ENCODE data around the gene ZNF513. TPM values are rescaled to one million over a fixed set of nuclear protein-coding genes. Genes with fewer than 3 reads are reported as not detected.
A peak's percentile ranks its signal among the peaks of the same experiment; 100 is the strongest.

ZNF513 gene
- total and polyA plus RNA-seq, 4 donors = 6.3 to 35.3 (median 24.5) TPM

DNA sequence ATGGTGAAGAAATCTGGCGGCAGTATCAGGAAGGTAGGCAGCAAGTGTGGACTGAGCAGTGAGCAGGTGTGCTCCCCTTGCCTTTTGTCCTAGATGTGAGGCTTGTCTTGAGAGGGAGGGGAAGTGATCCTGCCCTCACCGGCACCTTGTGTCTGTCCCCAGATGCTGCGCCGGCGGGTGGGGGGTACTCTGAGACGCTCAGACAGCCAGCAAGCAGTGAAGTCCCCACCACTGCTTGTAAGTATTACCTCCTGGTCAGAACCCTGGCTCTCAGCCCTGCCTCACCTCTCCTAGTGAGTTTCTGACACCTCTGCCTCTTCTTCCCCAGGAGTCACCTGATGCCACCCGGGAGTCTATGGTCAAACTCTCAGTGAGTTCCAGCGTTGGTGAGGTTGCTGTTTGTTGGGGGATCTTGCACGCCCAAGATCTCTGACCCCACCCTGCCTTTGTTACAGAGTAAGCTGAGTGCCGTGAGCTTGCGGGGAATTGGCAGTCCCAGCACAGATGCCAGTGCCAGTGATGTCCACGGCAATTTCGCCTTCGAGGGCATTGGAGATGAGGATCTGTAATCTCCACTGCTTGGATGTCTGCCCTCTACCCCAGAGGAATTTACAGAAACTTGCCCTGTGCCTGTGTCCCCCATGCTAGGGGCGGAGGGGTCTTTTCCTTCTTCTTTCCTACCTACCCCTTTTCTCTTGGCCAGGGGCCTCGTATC is 4.2 kb downstream of the ZNF513 start:
- peaks cover 35% of the 10 kb centered on the region for H3K4me1 ChIP-seq (ENCODE audit: control insufficient read depth, insufficient read depth, low read length)
- H3K36me3 ChIP-seq (ENCODE audit: control insufficient read depth, insufficient read depth, low read length) = peaks cover 66% of the 10 kb centered on the region
- WGBS (ENCODE audit: insufficient coverage) = 89% methylated on average over 15 of the region's 16 CpGs

DNA sequence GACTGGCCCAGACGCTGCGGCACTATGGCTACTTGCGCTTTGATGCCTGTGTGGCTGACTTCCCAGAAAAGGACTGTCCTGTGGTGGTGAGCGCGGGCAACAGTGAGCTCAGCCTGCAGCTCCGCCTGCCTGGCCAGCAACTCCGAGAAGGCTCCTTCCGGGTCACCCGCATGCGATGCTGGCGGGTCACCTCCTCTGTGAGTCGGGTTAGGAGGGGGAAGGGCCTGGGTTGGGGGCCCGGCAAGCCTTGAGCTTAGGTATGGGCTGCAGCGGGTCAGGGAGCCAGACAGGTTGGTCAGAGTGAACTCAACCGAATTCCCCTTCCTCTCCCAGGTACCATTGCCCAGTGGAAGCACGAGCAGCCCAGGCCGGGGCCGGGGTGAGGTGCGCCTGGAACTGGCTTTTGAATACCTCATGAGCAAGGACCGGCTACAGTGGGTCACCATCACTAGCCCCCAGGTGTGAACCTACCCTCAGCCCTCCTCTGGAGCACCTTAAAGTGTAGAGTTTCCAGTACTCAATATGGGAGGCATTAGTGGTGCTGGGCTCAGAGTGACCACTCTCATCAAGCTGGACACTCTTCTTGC is 4.9 kb downstream of the ZNF513 start:
- Histone ChIP-seq H3K4me1 (ENCODE audit: control insufficient read depth, insufficient read depth, low read length) (peaks cover 32% of the 10 kb centered on the region), H3K4me3 (ENCODE audit: low read depth, low read length) (no peak overlapping the region), H3K36me3 (ENCODE audit: control insufficient read depth, insufficient read depth, low read length) (peaks cover 60% of the 10 kb centered on the region), H3K27me3 (ENCODE audit: control insufficient read depth, insufficient read depth, low read length) (no peaks in the 10 kb centered on the region), H3K9me3 (ENCODE audit: control insufficient read depth, insufficient read depth, low read length) (no peaks in the 10 kb centered on the region), H3K27ac (ENCODE audit: low read depth, low read length) (no peak overlapping the region)
- 94% methylated on average over 18 of the region's 20 CpGs for WGBS (ENCODE audit: insufficient coverage)
- no peak for DNase-seq (ENCODE audit: low read depth in 4 of 6, low spot score in 6 of 6)

More for the DNA sequence above, 4.2 kb downstream of the ZNF513 start:
- Histone ChIP-seq H3K27ac (ENCODE audit: low read depth, low read length) (no peak overlapping the region), H3K4me3 (ENCODE audit: low read depth, low read length) (no peak overlapping the region), H3K27me3 (ENCODE audit: control insufficient read depth, insufficient read depth, low read length) (no peaks in the 10 kb centered on the region), H3K9me3 (ENCODE audit: control insufficient read depth, insufficient read depth, low read length) (no peaks in the 10 kb centered on the region)
- no peak for DNase-seq (ENCODE audit: low read depth in 4 of 6, low spot score in 6 of 6)

DNA sequence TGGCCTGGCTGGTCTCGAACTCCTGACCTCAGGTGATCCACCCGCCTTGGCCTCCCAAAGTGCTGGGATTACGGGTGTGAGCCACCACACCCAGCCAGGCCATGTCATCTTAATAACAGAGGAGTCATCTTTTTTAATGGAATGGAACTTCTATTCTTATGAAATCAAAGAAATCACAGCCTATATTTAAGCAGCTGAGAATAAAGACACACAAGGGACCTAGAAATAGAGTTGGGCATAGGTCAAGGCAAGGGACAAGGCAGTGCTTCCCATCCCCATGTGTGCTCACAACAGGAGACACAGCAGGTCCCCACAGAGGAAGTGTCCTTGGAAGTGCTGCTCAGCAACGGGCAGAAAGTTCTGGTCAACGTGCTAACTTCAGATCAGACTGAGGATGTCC is 7.0 kb downstream of the ZNF513 start:
- Histone ChIP-seq H3K27me3 (ENCODE audit: control insufficient read depth, insufficient read depth, low read length) (no peaks in the 10 kb centered on the region), H3K36me3 (ENCODE audit: control insufficient read depth, insufficient read depth, low read length) (peaks cover 64% of the 10 kb centered on the region), H3K9me3 (ENCODE audit: control insufficient read depth, insufficient read depth, low read length) (no peaks in the 10 kb centered on the region), H3K4me1 (ENCODE audit: control insufficient read depth, insufficient read depth, low read length) (peaks cover 35% of the 10 kb centered on the region), H3K27ac (ENCODE audit: low read depth, low read length) (no peak overlapping the region), H3K4me3 (ENCODE audit: low read depth, low read length) (no peak overlapping the region)
- DNase-seq (ENCODE audit: low read depth in 4 of 6, low spot score in 6 of 6) = no peak
- 79% methylated on average over 2 of the region's 5 CpGs for WGBS (ENCODE audit: insufficient coverage)

DNA sequence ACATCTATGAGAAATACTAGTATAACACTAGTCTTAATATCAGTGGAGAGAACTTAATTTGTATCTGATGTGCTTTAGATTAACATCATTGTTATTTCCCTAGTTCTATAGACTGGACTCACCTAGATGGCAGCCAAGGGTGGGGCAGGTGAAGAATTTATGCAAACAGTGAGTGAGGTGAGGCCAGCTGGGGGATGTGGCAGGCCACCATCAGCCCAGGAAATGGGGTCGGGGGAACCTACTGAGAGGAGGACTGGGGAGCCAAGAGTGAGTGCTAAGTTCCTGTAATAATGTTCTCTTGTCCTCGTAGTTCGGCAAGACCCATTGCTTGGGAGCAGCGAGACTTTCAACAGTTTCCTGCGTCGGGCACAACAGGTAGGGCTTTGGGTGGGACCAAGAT is 7.6 kb downstream of the ZNF513 start:
- no peak overlapping the region for H3K4me3 ChIP-seq (ENCODE audit: low read depth, low read length)
- no peak for DNase-seq (ENCODE audit: low read depth in 4 of 6, low spot score in 6 of 6)
- H3K27ac ChIP-seq (ENCODE audit: low read depth, low read length) = no peak overlapping the region
- H3K9me3 ChIP-seq (ENCODE audit: control insufficient read depth, insufficient read depth, low read length) = no peaks in the 10 kb centered on the region
- WGBS (ENCODE audit: insufficient coverage) = 95% methylated on average over 6 of the region's 6 CpGs
- peaks cover 63% of the 10 kb centered on the region for H3K36me3 ChIP-seq (ENCODE audit: control insufficient read depth, insufficient read depth, low read length)
- peaks cover 29% of the 10 kb centered on the region for H3K4me1 ChIP-seq (ENCODE audit: control insufficient read depth, insufficient read depth, low read length)
- no peaks in the 10 kb centered on the region for H3K27me3 ChIP-seq (ENCODE audit: control insufficient read depth, insufficient read depth, low read length)

DNA sequence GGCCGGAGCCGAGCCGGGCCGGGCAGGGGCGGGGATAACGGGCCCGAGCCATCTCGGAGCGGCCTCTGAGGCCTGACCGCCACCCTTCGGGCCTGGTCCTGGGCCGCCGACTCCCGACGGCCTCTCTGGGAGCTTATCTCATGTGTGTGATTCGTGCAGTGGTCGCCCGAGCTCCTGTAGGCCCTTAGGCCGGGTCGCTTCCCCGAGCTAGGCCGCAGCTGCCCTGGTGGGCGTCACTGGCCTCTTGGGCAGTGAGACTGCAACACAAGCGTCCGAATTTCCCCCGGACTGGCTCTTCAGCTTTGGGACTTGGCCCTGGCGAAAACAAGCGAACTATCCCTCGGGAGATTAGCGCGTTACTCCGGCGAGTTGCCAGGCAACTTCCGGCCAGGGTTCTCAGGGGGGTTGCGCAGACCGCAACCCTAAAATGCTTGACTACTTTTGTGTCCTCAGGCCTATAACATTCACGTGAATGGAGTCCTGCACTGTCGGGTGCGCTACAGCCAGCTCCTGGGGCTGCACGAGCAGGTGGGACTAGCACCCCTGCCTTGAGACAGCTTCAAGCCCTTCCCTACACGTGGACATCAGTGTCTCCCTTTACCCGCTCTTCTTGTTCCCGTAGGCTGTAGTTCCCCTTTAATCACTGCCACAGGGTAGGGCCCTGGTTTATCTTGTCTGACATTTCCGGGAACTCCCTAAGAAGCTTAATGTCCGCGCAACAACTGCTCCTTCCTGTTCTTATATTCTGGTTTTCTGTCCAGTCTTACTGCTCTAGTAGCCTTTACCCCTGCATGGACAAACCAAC is 9.5 kb downstream of the ZNF513 start:
- peaks cover 61% of the 10 kb centered on the region for H3K36me3 ChIP-seq (ENCODE audit: control insufficient read depth, insufficient read depth, low read length)
- no peaks in the 10 kb centered on the region for H3K9me3 ChIP-seq (ENCODE audit: control insufficient read depth, insufficient read depth, low read length)
- H3K27me3 ChIP-seq (ENCODE audit: control insufficient read depth, insufficient read depth, low read length) = no peaks in the 10 kb centered on the region
- peak overlapping the region; percentile 91 for H3K4me3 ChIP-seq (ENCODE audit: low read depth, low read length)
- peak in 1 of 6 donors; percentile 24 for DNase-seq (ENCODE audit: low read depth in 4 of 6, low spot score in 6 of 6)
- 3% methylated on average over 46 of the region's 46 CpGs for WGBS (ENCODE audit: insufficient coverage)
- H3K27ac ChIP-seq (ENCODE audit: low read depth, low read length) = peak overlapping the region; percentile 48
- H3K4me1 ChIP-seq (ENCODE audit: control insufficient read depth, insufficient read depth, low read length) = peaks cover 25% of the 10 kb centered on the region

DNA sequence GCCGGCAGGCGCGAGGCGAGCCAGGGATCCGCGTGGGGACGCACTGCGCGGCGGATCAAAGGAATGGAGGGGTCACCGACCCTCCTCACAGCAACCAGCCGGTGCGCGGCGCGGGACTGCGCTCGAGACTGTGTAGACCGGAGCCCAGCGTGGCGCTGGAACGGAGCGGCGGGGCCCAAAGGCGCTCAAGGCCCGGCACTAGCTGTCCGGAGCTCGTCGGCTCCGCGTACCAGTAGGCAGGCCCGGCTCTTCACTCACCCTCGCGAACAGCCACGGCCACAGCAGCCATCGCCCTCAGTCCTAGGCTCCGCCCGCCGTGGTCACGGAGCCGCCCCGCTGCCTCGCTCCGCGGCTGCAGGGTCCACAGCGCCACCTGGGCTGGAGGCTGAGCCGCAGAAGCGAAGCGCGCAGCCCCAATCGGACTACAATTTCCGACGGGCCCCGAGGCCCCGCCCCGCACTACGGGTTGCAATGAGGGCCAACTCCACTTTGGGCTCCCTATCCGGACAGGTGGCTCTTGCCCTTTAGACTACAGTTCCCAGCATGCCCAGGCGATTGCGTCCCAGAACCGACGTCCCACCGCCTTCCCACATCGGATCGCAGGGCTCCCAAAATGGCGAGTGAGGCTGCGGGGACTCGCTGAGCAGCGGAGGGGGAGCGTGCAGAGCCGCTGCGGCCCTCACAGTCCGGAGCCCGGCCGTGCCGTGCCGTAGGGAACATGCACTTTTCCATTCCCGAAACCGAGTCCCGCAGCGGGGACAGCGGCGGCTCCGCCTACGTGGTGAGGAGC is 10.3 kb downstream of the ZNF513 start, which contains the start of the genes EIF2B4 and SNX17:
Gene EIF2B4, minus strand, starts transcription at position 313 of the 790 bp plus-strand sequence. Its CDS starts 24 bp downstream, at position 289.
Gene SNX17, plus strand, starts transcription at position 591 of the 790 bp plus-strand sequence. Its CDS starts 128 bp downstream, at position 719.
- peak; percentile 97 to 100 (median 98) for DNase-seq (ENCODE audit: low read depth in 4 of 6, low spot score in 6 of 6)
- Histone ChIP-seq H3K27me3 (ENCODE audit: control insufficient read depth, insufficient read depth, low read length) (no peaks in the 10 kb centered on the region), H3K27ac (ENCODE audit: low read depth, low read length) (peak within 1 kb of the TSS; percentile 93), H3K36me3 (ENCODE audit: control insufficient read depth, insufficient read depth, low read length) (peaks cover 61% of the 10 kb centered on the region), H3K4me1 (ENCODE audit: control insufficient read depth, insufficient read depth, low read length) (peaks cover 25% of the 10 kb centered on the region), H3K9me3 (ENCODE audit: control insufficient read depth, insufficient read depth, low read length) (no peaks in the 10 kb centered on the region), H3K4me3 (ENCODE audit: low read depth, low read length) (peak within 1 kb of the TSS; percentile 91)
- WGBS (ENCODE audit: insufficient coverage) = under 1% methylated on average over 85 of the region's 85 CpGs

DNA sequence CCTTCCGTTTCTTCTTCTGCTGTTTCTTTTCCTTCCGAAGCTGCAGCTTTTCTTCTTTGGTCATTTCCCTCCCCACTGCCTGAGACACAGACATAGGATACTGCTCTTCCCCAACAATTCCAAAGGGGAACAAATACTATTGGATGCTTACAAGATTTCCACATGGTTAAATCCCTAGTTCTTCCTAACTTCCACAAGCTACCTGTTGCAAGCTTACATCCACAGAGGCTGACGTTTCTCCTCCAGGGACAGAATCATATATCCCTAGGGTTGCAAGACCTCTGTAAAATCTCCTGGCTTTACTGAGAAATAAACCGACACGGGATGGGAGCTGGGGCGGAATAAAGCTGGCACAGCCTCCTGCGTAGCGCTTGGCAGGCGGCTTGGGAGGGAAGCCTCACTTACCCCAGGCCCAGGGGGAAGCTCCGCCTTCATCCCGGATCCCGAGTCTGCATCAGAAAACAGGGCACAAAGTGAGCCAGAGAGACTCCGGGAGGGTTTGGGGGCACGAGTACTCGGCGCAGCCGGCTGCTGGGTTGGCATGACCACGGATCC is 11.0 kb downstream of the ZNF513 start:
- H3K27ac ChIP-seq (ENCODE audit: low read depth, low read length) = peak overlapping the region; percentile 93
- peaks cover 25% of the 10 kb centered on the region for H3K4me1 ChIP-seq (ENCODE audit: control insufficient read depth, insufficient read depth, low read length)
- peak in 3 of 6 donors; percentile 38 to 85 (median 52) for DNase-seq (ENCODE audit: low read depth in 4 of 6, low spot score in 6 of 6)
- no peaks in the 10 kb centered on the region for H3K9me3 ChIP-seq (ENCODE audit: control insufficient read depth, insufficient read depth, low read length)
- H3K27me3 ChIP-seq (ENCODE audit: control insufficient read depth, insufficient read depth, low read length) = no peaks in the 10 kb centered on the region
- H3K4me3 ChIP-seq (ENCODE audit: low read depth, low read length) = peak overlapping the region; percentile 91
- WGBS (ENCODE audit: insufficient coverage) = 2% methylated on average over 18 of the region's 18 CpGs
- H3K36me3 ChIP-seq (ENCODE audit: control insufficient read depth, insufficient read depth, low read length) = peaks cover 60% of the 10 kb centered on the region

DNA sequence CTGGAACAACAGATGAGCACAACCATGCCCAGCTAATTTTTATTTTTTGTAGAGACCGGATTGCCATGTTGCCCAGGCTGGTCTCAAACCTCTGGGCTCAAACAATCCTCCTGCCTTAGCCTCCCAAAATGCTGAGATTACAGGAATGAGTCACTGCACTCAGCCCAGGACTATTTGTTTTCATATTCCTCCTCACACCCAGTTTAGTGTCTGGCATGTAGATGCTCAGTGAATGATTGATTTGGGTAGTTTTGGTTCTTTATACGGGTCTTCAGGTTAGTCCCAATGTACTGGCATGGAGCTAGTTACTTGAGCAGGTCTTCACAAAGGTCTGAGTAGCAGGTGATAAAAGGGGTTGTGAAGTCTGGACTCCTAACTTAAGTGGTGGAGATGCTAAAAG is 16.6 kb downstream of the ZNF513 start:
- Histone ChIP-seq H3K36me3 (ENCODE audit: control insufficient read depth, insufficient read depth, low read length) (peaks cover 55% of the 10 kb centered on the region), H3K9me3 (ENCODE audit: control insufficient read depth, insufficient read depth, low read length) (no peaks in the 10 kb centered on the region), H3K4me3 (ENCODE audit: low read depth, low read length) (no peak overlapping the region), H3K27ac (ENCODE audit: low read depth, low read length) (no peak overlapping the region), H3K4me1 (ENCODE audit: control insufficient read depth, insufficient read depth, low read length) (peaks cover 4% of the 10 kb centered on the region), H3K27me3 (ENCODE audit: control insufficient read depth, insufficient read depth, low read length) (no peaks in the 10 kb centered on the region)
- no peak for DNase-seq (ENCODE audit: low read depth in 4 of 6, low spot score in 6 of 6)
- WGBS (ENCODE audit: insufficient coverage) = 94% methylated on average over 1 of the region's 2 CpGs

Measured in spinal cord (tissue), 10 donors.